WTC11 (cell line): ENCODE data around the gene GPX4. TPM values are rescaled to one million over a fixed set of nuclear protein-coding genes. Genes with fewer than 3 reads are reported as not detected.

Source experiments
- ATAC-seq: fragments of 200-7000 bp; cut with Tn5 transposase; 2 replicates; pipeline ENCODE4 v1.10.0; 2021; ENCODE audit warnings: mild to moderate bottlenecking, moderate library complexity
- CTCF ChIA-PET: fragments of 300-600 bp; sonication (Branson Sonifier 250); formaldehyde crosslinking; loops from one replicate; lab custom pipeline; 2021; ENCODE audit warnings: antibody characterized with exemption; lab: Charles Lee
- POLR2A ChIA-PET: fragments of 350-600 bp; sonication (Branson Sonifier 250); formaldehyde crosslinking; loops from one replicate; lab custom pipeline; 2021; ENCODE audit warnings: antibody characterized with exemption; lab: Charles Lee
- DNase-seq: peaks from one replicate; pipeline ENCODE4 v3.0.0; 2021; ENCODE audit warnings: low spot score
- H3K27ac Mint-ChIP-seq: 2 replicates; pipeline ENCODE4 v1.8.0; 2021; ENCODE audit warnings: mixed read lengths
- H3K27me3 Mint-ChIP-seq: 2 replicates; pipeline ENCODE4 v1.8.0; 2021; ENCODE audit warnings: low read depth, mild to moderate bottlenecking, moderate library complexity, mixed read lengths
- H3K36me3 Mint-ChIP-seq: 2 replicates; pipeline ENCODE4 v1.8.0; 2021; ENCODE audit warnings: mixed read lengths
- H3K4me1 Mint-ChIP-seq: 2 replicates; pipeline ENCODE4 v1.8.0; 2022; ENCODE audit warnings: mixed read lengths
- H3K4me3 Mint-ChIP-seq: 2 replicates; pipeline ENCODE4 v1.8.0; 2021; ENCODE audit warnings: mild to moderate bottlenecking, moderate library complexity, mixed read lengths
- H3K9me3 Mint-ChIP-seq: 2 replicates; pipeline ENCODE4 v1.8.0; 2021; ENCODE audit warnings: mixed read lengths
- ATF3 ChIP-seq: sonication (generic); formaldehyde crosslinking; conservative IDR thresholded peaks from 2 replicates; pipeline ENCODE4 v1.8.1; 2022; ENCODE audit warnings: mild to moderate bottlenecking, missing genetic modification reagents
- FOXK1 ChIP-seq: sonication (generic); formaldehyde crosslinking; IDR thresholded peaks from 2 replicates; pipeline ENCODE4 v1.8.0; 2022; ENCODE audit warnings: mild to moderate bottlenecking, moderate library complexity, missing genetic modification reagents
- MXD4 ChIP-seq: fragments of 250-450 bp; sonication (Bioruptor Pico); IDR thresholded peaks from 2 replicates; pipeline ENCODE4 v1.8.0; 2021; ENCODE audit warnings: mild to moderate bottlenecking, moderate library complexity, borderline replicate concordance
- NFYB ChIP-seq: sonication (generic); formaldehyde crosslinking; conservative IDR thresholded peaks from 2 replicates; pipeline ENCODE4 v1.8.0; 2022; ENCODE audit warnings: low read depth, missing genetic modification reagents
- SP1 ChIP-seq: sonication (generic); formaldehyde crosslinking; conservative IDR thresholded peaks from 2 replicates; pipeline ENCODE4 v1.8.1; 2022; ENCODE audit warnings: missing genetic modification reagents
- ZNF317 ChIP-seq: sonication (generic); formaldehyde crosslinking; IDR thresholded peaks from 2 replicates; pipeline ENCODE4 v1.8.1; 2023; ENCODE audit warnings: low read depth, mild to moderate bottlenecking, moderate library complexity, missing genetic modification reagents, borderline replicate concordance
- ZNF423 ChIP-seq: fragments of 250-450 bp; sonication (Bioruptor Pico); IDR thresholded peaks from 2 replicates; pipeline ENCODE4 v2.1.2; 2022; ENCODE audit warnings: mild to moderate bottlenecking, moderate library complexity
- ZNF425 ChIP-seq: fragments of 250-450 bp; sonication (Bioruptor Pico); conservative IDR thresholded peaks from 2 replicates; pipeline ENCODE4 v1.9.0; 2021; ENCODE audit warnings: mild to moderate bottlenecking
- ZSCAN18 ChIP-seq: fragments of 250-450 bp; sonication (Bioruptor Pico); IDR thresholded peaks from 2 replicates; pipeline ENCODE4 v2.1.2; 2022; ENCODE audit warnings: mild to moderate bottlenecking, moderate library complexity
- total RNA-seq: library from RNA; stranded (reverse); gene quantifications from 3 replicates; pipeline ENCODE4 v1.2.3, GENCODE V29; 2021
- TF ChIP-seq, protein P1 (sequence below): sonication (generic); formaldehyde crosslinking; IDR thresholded peaks from 2 replicates; pipeline ENCODE4 v1.8.0; 2022; ENCODE audit warnings: mild to moderate bottlenecking, missing genetic modification reagents
- TF ChIP-seq, protein P2 (sequence below): sonication (generic); formaldehyde crosslinking; IDR thresholded peaks from 2 replicates; pipeline ENCODE4 v1.8.0; 2022; ENCODE audit warnings: mild to moderate bottlenecking, missing genetic modification reagents
- TF ChIP-seq, protein P3 (sequence below): sonication (generic); formaldehyde crosslinking; IDR thresholded peaks from 2 replicates; pipeline ENCODE4 v1.8.1; 2022; ENCODE audit warnings: mild to moderate bottlenecking, missing genetic modification reagents, moderate library complexity, borderline replicate concordance

Gene GPX4
- total RNA-seq, 1 experiment from 2014 or later, result 363 TPM

DNA sequence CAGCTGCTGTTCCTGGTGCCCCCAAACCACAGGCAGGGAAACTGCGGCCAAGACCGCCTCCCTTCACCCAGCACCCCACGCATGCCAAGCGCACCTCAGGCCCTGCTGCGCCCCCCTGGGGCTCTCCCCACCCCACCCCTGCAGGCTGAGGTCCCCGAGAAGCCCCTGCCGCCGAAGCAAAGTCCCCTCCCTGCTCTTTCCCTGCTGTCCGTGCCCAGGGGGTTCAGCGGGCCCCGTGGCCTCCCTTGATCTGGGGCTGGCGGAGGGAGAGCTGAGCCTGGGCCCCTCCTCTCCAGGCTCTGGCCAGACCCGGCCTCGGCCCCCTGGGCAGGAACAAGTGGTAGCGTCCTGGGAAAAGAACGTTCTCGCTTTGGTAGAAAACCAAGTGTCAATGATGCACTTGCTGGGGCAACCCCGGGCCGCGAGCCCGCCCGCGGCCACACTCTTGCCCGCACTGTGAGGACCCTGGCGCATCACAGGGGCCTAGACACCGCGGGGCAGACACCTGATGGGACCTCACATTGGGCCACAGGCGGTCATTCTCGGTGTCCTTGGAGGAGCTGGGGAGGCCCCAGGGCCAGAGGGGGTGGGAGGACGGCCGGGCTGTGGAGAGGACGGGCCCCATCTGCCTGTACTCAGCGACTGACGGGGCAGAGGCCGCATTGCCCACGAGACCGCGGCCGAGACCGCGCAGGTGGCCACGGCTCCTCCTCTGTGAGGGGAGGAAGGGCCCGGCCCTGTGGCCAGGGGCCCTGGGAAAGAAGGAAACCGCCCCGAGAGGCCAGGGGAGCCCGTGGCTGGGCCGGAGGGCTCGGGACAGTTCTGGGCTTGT, 29.0 kb downstream of the GPX4 start (continued):
- TF ChIP-seq ATF3 (CRISPR knock-in tag) (no peak), MXD4 (CRISPR knock-in tag) (no peak), ZNF425 (CRISPR knock-in tag) (no peak)
- TF ChIP-seq, protein P1, sequence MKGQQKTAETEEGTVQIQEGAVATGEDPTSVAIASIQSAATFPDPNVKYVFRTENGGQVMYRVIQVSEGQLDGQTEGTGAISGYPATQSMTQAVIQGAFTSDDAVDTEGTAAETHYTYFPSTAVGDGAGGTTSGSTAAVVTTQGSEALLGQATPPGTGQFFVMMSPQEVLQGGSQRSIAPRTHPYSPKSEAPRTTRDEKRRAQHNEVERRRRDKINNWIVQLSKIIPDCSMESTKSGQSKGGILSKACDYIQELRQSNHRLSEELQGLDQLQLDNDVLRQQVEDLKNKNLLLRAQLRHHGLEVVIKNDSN (CRISPR knock-in tag), result no peak
- TF ChIP-seq, protein P2, sequence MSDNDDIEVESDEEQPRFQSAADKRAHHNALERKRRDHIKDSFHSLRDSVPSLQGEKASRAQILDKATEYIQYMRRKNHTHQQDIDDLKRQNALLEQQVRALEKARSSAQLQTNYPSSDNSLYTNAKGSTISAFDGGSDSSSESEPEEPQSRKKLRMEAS, result no peak

- ATAC-seq (peak; percentile 75), DNase-seq (peak; percentile 74)
- H3K27ac Mint-ChIP-seq, result no peak overlapping the region
- TF ChIP-seq SP1 (CRISPR knock-in tag) (no peak), FOXK1 (CRISPR knock-in tag) (0 out of 2 replicates have a peak, but pooled peaks have one; percentile 30), ZNF423 (CRISPR knock-in tag) (no peak), NFYB (CRISPR knock-in tag) (peak; percentile 94)
- TF ChIP-seq, protein P3, sequence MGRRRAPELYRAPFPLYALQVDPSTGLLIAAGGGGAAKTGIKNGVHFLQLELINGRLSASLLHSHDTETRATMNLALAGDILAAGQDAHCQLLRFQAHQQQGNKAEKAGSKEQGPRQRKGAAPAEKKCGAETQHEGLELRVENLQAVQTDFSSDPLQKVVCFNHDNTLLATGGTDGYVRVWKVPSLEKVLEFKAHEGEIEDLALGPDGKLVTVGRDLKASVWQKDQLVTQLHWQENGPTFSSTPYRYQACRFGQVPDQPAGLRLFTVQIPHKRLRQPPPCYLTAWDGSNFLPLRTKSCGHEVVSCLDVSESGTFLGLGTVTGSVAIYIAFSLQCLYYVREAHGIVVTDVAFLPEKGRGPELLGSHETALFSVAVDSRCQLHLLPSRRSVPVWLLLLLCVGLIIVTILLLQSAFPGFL (CRISPR knock-in tag), result no peak
- H3K27me3 Mint-ChIP-seq, result no peaks in the 10 kb centered on the region
- ChIA-PET POLR2A (no interaction called here), CTCF (interaction anchor here (0.8 to 1.9 kb wide), 7 partner anchors 10 to 111 kb away, joined by 3 to 19 read pairs (median 5); no protein-coding TSS in a partner anchor)
- H3K4me3 Mint-ChIP-seq, result no peak overlapping the region
- no peaks in the 10 kb centered on the region for H3K9me3 Mint-ChIP-seq
- H3K36me3 Mint-ChIP-seq, result no peaks in the 10 kb centered on the region
- peaks cover 2% of the 10 kb centered on the region for H3K4me1 Mint-ChIP-seq
These were observed 29.7 kb downstream of the GPX4 start for GRCh38 chr19:1133471-1133929.

DNA sequence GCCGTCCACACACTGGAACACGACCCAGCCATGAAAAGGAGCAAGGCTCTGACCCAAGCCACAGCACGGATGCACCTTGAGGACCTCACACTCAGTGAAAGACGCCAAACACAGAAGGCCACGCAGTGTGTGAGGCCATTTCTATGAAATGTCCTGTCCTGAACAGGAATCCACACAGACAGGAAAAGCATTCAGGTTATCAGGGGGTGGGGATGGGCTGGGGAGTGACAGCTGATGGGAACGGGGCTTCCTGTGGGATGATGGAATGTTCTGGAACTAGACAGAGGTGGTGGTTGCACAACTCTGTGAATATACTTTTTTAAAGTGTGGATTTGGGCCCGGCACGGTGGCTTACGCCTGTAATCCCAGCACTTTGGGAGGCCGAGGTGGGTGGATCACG, 30.6 kb downstream of the GPX4 start:
- Mint-ChIP-seq H3K9me3 (no peaks in the 10 kb centered on the region), H3K4me3 (no peak overlapping the region)
- no peak for ATAC-seq
- TF ChIP-seq ZSCAN18 (CRISPR knock-in tag) (no peak), ZNF317 (CRISPR knock-in tag) (0 out of 2 replicates have a peak, but pooled peaks have one; percentile 30)
- TF ChIP-seq, all 79 proteins: peak for 1
- ChIA-PET CTCF (interaction anchor here (1.2 to 1.9 kb wide), 4 partner anchors 11 to 110 kb away, joined by 3 to 19 read pairs (median 4); no protein-coding TSS in a partner anchor), POLR2A (no interaction called here)
- peaks cover 2% of the 10 kb centered on the region for H3K4me1 Mint-ChIP-seq
- H3K27ac Mint-ChIP-seq, result peak overlapping the region; percentile 45; the same call in 1 of the 2 replicates
- no peaks in the 10 kb centered on the region for H3K27me3 Mint-ChIP-seq
- H3K36me3 Mint-ChIP-seq, result no peaks in the 10 kb centered on the region
- no peak for DNase-seq
